Activated T-cell treated with anti-CD3 and anti-CD28 coated beads for 4 hours (primary cell): ENCODE results near the gene GPX6.
"Not testable (repeated sequence)": the region's sequence is repeated elsewhere in the genome, so short reads cannot be mapped to it uniquely, and the experiment has no call there.

Source experiments
- DNase-seq: peaks from one replicate; pipeline ENCODE4 v3.0.0-alpha.2; 2020

The GPX6 gene

DNA sequence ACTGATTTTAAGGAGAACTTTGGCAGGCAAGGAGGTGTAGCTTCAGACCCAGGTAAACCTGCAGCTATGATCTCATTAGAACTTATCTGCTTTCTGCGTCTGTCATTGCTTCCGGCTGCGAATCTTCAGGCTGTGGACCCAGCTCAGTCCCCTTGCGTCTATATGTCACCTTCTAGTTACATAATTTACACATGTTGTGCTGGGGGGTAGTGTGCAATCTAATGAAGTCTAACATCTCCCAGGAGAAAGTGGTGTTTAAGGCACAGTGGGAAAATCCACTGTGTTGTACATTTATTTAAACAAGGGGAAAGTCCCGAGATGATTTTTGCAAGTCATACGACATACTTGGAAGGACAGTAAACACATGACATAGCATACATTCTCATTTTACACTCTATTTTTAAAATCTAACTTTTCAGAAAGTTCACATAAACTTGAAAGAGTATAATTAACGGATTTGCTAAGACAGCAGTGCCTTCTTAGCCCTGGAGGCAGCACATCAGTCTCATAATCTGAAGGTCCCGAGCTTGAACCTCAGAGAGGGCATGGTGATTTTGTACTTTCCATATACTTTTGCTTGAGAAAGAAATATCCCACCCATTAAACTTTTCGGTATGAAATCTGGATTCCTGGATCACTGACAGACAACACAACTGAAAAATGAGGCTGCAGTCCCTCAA is 35.2 kb downstream of the GPX6 start:
- no peak for DNase-seq

DNA sequence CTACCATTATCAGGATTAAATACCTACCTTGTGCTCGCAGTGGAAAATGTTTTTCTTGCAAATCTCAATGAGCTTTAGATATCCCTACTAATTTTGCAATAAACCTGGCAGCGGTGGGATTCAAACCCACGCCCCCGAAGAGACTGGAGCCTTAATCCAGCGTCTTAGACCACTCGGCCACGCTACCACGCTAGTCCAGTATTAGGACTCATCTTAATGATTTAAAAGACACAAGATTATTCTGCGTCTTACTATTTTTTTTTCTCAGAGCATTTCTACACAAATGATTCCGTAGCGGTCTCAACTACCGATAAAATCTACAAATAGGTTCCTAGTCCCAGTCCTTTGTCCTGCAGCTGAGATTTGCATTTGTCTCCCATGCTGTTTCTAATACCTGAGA is 37.1 kb downstream of the GPX6 start:
- no peak for DNase-seq

DNA sequence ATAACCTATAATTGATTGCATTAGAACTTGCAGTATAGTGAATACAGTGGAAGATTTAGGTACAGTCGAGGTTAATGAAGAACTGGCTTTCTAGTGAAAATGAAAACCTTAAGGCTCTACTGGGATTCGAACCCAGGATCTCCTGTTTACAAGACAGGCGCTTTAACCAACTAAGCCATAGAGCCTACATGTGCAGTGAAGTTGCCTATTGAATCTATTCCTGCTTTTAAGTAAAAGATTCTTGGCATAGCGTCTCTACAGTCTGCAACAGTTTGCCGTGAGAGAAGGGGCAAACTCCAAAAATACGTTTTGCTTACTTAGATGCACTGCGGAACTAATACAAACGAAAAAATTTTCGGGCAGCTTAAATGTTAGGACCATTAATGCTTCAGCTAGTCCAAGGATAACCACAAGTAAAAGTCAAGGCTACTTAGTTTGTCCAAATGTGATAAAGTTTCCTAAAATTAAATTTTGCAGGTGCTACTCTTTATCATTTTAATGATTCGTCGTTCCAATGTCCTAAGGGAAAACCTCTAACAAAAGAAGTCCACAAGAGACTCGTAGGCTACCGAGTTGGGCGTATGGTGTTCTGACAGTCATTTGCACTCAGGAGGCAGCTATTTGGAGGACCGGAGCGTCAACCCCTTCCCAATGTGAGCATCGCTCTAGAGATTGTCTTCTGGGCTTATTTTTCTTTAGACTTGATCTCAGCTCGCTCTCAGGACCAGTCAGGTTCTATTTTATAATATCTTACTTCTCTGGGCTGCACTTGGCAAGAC is 41.0 kb downstream of the GPX6 start:
- DNase-seq = no peak

DNA sequence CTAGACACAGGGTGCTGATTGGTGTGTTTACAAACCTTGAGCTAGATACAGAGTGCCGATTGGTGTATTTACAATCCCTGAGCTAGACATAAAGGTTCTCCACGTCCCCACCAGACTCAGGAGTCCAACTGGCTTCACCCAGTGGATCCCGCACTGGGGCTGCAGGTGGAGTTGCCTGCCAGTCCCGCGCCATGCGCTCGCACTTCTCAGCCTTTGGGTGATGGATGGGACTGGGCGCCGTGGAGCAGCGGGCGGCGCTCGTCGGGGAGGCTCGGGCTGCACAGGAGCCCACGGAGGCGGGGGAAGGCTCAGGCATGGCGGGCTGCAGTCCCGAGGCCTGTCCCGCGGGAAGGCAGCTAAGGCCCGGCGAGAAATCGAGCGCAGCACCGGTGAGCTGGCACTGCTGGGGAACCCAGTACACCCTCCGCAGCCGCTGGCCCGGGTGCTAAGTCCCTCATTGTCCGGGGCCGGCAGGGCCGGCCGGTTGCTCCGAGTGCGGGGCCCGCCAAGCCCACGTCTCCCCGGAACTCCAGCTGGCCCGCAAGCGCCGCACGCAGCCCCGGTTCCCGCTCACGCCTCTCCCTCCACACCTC is 46.3 kb downstream of the GPX6 start:
- DNase-seq = not testable (repeated sequence)

DNA sequence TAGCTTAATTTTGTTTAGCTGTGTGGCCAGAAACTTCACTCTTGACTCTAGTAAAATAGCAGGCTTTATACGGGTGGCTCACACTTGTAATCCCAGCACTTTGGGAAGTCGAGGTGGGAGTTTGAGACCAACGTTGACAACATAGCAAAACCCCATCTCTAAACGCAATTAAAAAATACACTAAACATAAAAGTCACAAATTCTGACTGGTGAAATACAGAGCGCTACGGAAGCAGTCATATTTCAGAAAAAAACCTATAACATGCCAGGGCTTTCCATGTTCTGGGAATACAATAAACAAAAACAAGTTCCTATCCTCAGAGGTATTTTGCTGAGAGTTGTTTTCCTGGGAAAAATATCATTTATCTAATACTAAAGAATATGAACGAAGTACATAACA is 47.5 kb downstream of the GPX6 start:
- DNase-seq = no peak

DNA sequence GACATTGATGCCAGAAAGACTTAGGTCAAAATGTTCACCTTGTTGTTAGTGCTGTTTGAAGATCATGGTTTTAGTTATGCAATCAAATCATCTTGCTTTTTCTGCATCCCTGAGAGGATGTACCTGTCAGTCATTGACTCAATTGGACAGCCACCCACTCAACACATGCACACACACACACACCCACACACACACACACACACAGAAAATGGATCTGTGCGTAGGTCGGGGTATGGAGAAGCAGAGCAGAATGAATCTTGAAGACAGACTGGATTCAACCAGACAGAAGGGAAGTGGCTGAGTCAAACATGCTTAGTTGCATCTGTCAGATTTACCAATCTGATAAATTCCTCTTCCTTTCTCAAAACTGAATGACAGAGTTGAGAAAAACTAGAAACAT is 53.2 kb downstream of the GPX6 start:
- DNase-seq = no peak

DNA sequence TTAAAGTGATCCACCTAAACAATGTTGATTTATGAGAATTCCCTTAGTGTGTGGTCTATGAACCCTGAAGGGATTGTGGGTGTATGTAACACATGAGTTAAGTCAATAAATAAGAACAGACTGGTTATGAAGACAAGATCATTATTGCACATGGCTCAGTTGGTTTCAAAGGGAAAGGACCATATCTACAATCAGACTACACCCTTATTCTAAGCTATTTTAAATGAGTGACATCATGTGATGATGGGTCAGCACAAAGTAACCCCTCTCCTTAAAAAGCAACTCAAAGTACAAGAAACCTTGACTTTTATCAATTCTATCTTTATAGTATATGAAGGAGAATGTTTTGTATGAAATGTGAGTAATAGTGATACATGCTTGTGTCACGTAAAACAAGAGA is 57.0 kb downstream of the GPX6 start:
- no peak for DNase-seq
